GM12892 (cell line): ENCODE data around the gene CPLX1.

ENCODE experiments used
- POLR2A ChIP-seq: IDR thresholded peaks from 2 replicates; pipeline ENCODE4 v1.6.1; 2011; ENCODE audit warnings: low read depth, low read length, control low read depth
- POLR2AphosphoS5 ChIP-seq: IDR thresholded peaks from 2 replicates; pipeline ENCODE4 v1.6.1; 2011; ENCODE audit warnings: low read depth, low read length, control low read depth
- TAF1 ChIP-seq: IDR thresholded peaks from 2 replicates; pipeline ENCODE4 v1.6.1; 2011; ENCODE audit warnings: low read depth, mild to moderate bottlenecking, control low read depth, low read length, borderline replicate concordance

DNA sequence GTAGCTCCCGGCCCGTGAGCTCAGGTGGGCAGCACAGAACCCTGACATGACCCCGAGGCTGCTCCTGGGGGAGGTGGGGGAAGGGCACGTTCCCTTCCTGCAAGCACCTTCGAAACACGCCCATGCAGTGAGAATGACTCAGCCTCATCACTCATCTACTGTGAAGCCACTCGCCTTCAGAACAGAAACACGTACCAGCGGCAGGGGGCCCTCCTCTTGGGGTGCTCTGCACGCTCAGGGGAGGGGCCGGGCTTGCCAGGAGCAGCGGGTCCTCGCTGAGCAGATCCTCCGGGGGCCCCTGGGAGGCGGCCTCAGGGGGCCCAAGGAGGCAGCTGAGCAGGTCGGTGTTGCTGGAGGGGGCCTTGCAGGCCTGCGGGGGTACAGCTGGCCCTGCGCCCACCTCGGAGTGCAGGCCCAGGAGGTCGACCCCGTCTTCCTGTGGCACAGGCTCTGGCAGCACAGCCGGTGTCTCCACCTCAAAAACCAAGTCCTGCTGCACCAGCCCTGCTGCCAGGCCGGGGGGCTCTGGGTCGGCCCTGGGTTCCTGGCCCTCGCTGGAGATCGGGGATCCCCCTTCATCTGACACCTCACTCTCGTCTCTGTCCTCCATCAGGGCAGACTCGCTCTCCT, 40.9 kb upstream of the CPLX1 start:
- TF ChIP-seq POLR2A (no peak), POLR2AphosphoS5 (no peak), TAF1 (no peak)
